Breast epithelium (tissue), 3 donors: ENCODE data around the gene THSD4.

ENCODE experiments used
- CTCF ChIP-seq, 3 donors: fragments of 450-650 bp; IDR thresholded peaks; one replicate each; pipeline ENCODE4 v1.5.1; 2016 to 2017; ENCODE audit warnings: antibody characterized with exemption in 3 of 3, mild to moderate bottlenecking in 3 of 3, moderate library complexity in 3 of 3
- POLR2A ChIP-seq: fragments of 450-650 bp; IDR thresholded peaks from one replicate; pipeline ENCODE4 v1.6.1; 2016; ENCODE audit warnings: antibody characterized with exemption, mild to moderate bottlenecking, moderate library complexity
- POLR2AphosphoS5 ChIP-seq, 3 donors: sonication (generic); formaldehyde crosslinking; IDR thresholded peaks; one replicate each; pipeline ENCODE4 v1.6.1; 2017; ENCODE audit warnings: antibody characterized with exemption in 3 of 3

- TF ChIP-seq POLR2A (no peak), CTCF (IDR thresholded peaks at IDR 0.05) (no peak), POLR2AphosphoS5 (IDR thresholded peaks at IDR 0.05) (no peak)
Observed at GRCh38 chr15:71790081-71790480, 674.8 kb downstream of the THSD4 start.
